Measurements from ENCODE around the gene PCDHA8.

DNA sequence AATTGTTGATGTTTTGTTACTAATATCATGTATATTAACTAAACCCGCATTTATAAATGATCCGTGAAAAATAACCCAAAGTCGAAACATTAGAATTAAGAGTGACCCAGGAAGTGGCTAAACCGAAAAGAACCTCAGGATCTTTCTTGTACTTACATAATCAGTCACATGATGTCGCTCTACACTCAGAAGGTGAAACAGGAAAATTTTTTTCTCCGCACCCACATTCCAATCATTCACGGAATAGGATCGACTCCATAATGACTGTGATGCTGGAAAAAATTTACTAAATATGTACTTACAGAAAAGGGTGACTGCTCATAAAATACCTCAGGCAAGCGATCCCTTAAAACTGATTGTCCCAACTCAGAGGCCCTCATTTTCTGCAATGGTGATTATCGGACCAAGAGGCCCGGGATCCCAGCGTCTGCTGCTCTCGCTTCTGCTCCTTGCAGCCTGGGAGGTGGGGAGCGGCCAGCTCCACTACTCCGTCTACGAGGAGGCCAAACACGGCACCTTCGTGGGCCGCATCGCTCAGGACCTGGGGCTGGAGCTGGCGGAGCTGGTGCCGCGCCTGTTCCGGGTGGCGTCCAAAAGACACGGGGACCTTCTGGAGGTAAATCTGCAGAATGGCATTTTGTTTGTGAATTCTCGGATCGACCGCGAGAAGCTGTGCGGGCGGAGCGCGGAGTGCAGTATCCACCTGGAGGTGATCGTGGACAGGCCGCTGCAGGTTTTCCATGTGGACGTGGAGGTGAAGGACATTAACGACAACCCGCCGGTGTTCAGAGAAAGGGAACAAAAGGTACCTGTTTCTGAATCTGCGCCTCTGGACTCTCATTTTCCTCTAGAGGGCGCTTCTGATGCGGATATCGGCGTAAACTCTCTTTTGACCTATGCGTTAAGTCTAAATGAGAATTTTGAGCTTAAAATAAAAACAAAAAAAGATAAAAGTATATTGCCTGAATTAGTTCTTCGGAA is 34.4 kb downstream of the PCDHA8 start, which contains the start of gene PCDHA12:
- TF ChIP-seq SPI1 (IDR thresholded peaks at IDR 0.05; ENCODE audit: borderline replicate concordance, insufficient read depth, low read depth, low read length) (no peak), SREBF2 (IDR thresholded peaks at IDR 0.05; ENCODE audit: low read length) (no peak), EGR1 (IDR thresholded peaks at IDR 0.05; ENCODE audit: borderline replicate concordance in 1 of 2, low read depth in 2 of 2, low read length in 2 of 2) (no peak), SP1 (IDR thresholded peaks at IDR 0.05; ENCODE audit: low read depth, low read length) (no peak), CTCF (IDR thresholded peaks at IDR 0.05 in 2 of 3, conservative IDR thresholded peaks at IDR 0.05 in 1 of 3; ENCODE audit: control insufficient read depth in 2 of 3, extremely low read depth in 1 of 3, insufficient read depth in 1 of 3, low read depth in 3 of 3, low read length in 3 of 3) (no peak), POLR2A (IDR thresholded peaks at IDR 0.05; ENCODE audit: low read depth, low read length) (no peak), TAF1 (IDR thresholded peaks at IDR 0.05; ENCODE audit: borderline replicate concordance, low read depth, low read length) (no peak), SMC3 (IDR thresholded peaks at IDR 0.05; ENCODE audit: borderline replicate concordance, low read length) (no peak), MEF2A (IDR thresholded peaks at IDR 0.05; ENCODE audit: insufficient read depth, low read depth, low read length) (no peak), RAD21 (IDR thresholded peaks at IDR 0.05; ENCODE audit: insufficient read depth, low read depth, low read length) (no peak)
